Measurements from ENCODE around the gene TASP1. TPM values are rescaled to one million over a fixed set of nuclear protein-coding genes. Genes with fewer than 3 reads are reported as not detected.

The TASP1 gene
- total RNA-seq, 1 donor from 2014 or later = 9.0 TPM

DNA sequence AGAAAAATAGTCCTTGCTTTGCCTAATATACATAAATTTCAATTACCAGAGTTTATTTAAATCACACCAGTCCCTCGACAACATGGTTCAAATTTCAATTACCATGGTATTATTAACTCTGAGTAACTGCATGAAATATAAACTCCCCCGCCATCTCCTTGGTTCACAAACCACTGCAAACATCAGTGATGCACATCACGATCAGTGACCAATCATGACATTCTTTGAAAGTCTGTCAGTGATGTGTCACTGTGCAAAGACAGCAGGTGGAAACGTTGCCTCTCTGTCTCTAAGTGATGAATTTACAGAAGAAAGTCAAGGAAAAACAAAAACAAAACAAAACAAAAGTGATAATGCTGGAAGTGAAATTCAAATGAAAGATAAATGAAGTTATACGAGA lies 86.7 kb downstream of the TASP1 start:
- no peak for DNase-seq (ENCODE audit: extremely low spot score, unreplicated experiment)
- Mint-ChIP-seq H3K4me3 (ENCODE audit: unreplicated experiment) (no peak overlapping the region), H3K36me3 (ENCODE audit: unreplicated experiment) (peaks cover 11% of the 10 kb centered on the region), H3K9me3 (ENCODE audit: unreplicated experiment) (no peaks in the 10 kb centered on the region), H3K27ac (ENCODE audit: unreplicated experiment) (no peak overlapping the region), H3K27me3 (ENCODE audit: unreplicated experiment) (no peaks in the 10 kb centered on the region), H3K4me1 (ENCODE audit: unreplicated experiment) (no peaks in the 10 kb centered on the region)
- TF ChIP-seq, protein P1, sequence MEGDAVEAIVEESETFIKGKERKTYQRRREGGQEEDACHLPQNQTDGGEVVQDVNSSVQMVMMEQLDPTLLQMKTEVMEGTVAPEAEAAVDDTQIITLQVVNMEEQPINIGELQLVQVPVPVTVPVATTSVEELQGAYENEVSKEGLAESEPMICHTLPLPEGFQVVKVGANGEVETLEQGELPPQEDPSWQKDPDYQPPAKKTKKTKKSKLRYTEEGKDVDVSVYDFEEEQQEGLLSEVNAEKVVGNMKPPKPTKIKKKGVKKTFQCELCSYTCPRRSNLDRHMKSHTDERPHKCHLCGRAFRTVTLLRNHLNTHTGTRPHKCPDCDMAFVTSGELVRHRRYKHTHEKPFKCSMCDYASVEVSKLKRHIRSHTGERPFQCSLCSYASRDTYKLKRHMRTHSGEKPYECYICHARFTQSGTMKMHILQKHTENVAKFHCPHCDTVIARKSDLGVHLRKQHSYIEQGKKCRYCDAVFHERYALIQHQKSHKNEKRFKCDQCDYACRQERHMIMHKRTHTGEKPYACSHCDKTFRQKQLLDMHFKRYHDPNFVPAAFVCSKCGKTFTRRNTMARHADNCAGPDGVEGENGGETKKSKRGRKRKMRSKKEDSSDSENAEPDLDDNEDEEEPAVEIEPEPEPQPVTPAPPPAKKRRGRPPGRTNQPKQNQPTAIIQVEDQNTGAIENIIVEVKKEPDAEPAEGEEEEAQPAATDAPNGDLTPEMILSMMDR (IDR thresholded peaks at IDR 0.05) = no peak

DNA sequence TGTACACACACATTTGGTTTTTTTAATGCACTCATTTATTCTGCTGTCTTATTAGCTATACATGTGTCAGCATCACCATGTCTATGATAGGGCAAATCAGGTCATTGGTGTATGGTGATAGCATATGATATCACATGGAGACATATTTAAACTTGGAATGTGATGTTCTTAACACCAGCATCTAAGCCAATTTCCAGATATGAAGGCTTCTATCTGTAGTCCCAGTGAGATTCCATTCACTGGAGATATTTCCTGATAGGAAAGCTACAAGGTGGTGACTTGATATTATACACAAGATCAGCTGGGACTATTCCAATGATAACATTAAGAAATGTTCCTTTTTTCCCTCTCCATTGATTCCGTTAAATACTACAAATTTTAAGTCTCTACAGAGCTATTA lies 89.3 kb downstream of the TASP1 start:
- H3K27me3 Mint-ChIP-seq (ENCODE audit: unreplicated experiment) = no peaks in the 10 kb centered on the region
- no peak overlapping the region for H3K27ac Mint-ChIP-seq (ENCODE audit: unreplicated experiment)
- no peak overlapping the region for H3K4me3 Mint-ChIP-seq (ENCODE audit: unreplicated experiment)
- DNase-seq (ENCODE audit: extremely low spot score, unreplicated experiment) = no peak
- peaks cover 4% of the 10 kb centered on the region for H3K4me1 Mint-ChIP-seq (ENCODE audit: unreplicated experiment)
- H3K9me3 Mint-ChIP-seq (ENCODE audit: unreplicated experiment) = no peaks in the 10 kb centered on the region
- TF ChIP-seq, protein P1 (IDR thresholded peaks at IDR 0.05) = no peak
- H3K36me3 Mint-ChIP-seq (ENCODE audit: unreplicated experiment) = peaks cover 4% of the 10 kb centered on the region

GRCh38 chr20:13546497-13547131 lies 92.1 kb downstream of the TASP1 start:
- Mint-ChIP-seq H3K4me1 (ENCODE audit: unreplicated experiment) (peaks cover 4% of the 10 kb centered on the region), H3K36me3 (ENCODE audit: unreplicated experiment) (no peaks in the 10 kb centered on the region), H3K27me3 (ENCODE audit: unreplicated experiment) (no peaks in the 10 kb centered on the region), H3K4me3 (ENCODE audit: unreplicated experiment) (no peak overlapping the region), H3K27ac (ENCODE audit: unreplicated experiment) (no peak overlapping the region), H3K9me3 (ENCODE audit: unreplicated experiment) (no peaks in the 10 kb centered on the region)
- TF ChIP-seq, protein P1 (IDR thresholded peaks at IDR 0.05) = peak; percentile 88
- peak; percentile 90 for DNase-seq (ENCODE audit: extremely low spot score, unreplicated experiment)

- Mint-ChIP-seq H3K27me3 (ENCODE audit: unreplicated experiment) (no peaks in the 10 kb centered on the region), H3K27ac (ENCODE audit: unreplicated experiment) (no peak overlapping the region), H3K36me3 (ENCODE audit: unreplicated experiment) (no peaks in the 10 kb centered on the region), H3K4me3 (ENCODE audit: unreplicated experiment) (no peak overlapping the region), H3K9me3 (ENCODE audit: unreplicated experiment) (no peaks in the 10 kb centered on the region), H3K4me1 (ENCODE audit: unreplicated experiment) (peaks cover 4% of the 10 kb centered on the region)
- DNase-seq (ENCODE audit: extremely low spot score, unreplicated experiment) = no peak
- TF ChIP-seq, protein P1 (IDR thresholded peaks at IDR 0.05) = no peak
Measured at GRCh38 chr20:13545790-13546189, 92.9 kb downstream of the TASP1 start.

GRCh38 chr20:13543783-13544182 lies 94.9 kb downstream of the TASP1 start:
- Mint-ChIP-seq H3K27me3 (ENCODE audit: unreplicated experiment) (no peaks in the 10 kb centered on the region), H3K27ac (ENCODE audit: unreplicated experiment) (no peak overlapping the region), H3K36me3 (ENCODE audit: unreplicated experiment) (no peaks in the 10 kb centered on the region), H3K9me3 (ENCODE audit: unreplicated experiment) (no peaks in the 10 kb centered on the region), H3K4me3 (ENCODE audit: unreplicated experiment) (no peak overlapping the region), H3K4me1 (ENCODE audit: unreplicated experiment) (peaks cover 4% of the 10 kb centered on the region)
- no peak for DNase-seq (ENCODE audit: extremely low spot score, unreplicated experiment)
- TF ChIP-seq, protein P1 (IDR thresholded peaks at IDR 0.05) = no peak
